HG03025 (cell line): ENCODE measurements around the gene ERN1.
A peak's percentile ranks its signal among the peaks of the same experiment; 100 is the strongest.
"Not testable (repeated sequence)": the region's sequence is repeated elsewhere in the genome, so short reads cannot be mapped to it uniquely, and the experiment has no call there.

Experiments used
- ATAC-seq: cut with Tn5 transposase; IDR thresholded peaks from one replicate; pipeline ENCODE4 v1.9.1; 2021; ENCODE audit warnings: mild to moderate bottlenecking, moderate library complexity; ENCODE audit not compliant: unreplicated experiment, low FRiP score

ERN1 gene

GRCh38 chr17:64129765-64130558 lies at the start of gene ERN1:
Gene ERN1 (minus strand): TSS chr17:64130144. CDS start chr17:64130029, 115 bp downstream.
- peak; percentile 73 for ATAC-seq

GRCh38 chr17:64179024-64179423 lies 49.1 kb upstream of the ERN1 start:
- not testable (repeated sequence) for ATAC-seq

- no peak for ATAC-seq
Observed at GRCh38 chr17:64178011-64178825, 48.3 kb upstream of the ERN1 start.

- no peak for ATAC-seq
Observed at GRCh38 chr17:64177311-64178010, 47.5 kb upstream of the ERN1 start.

- no peak for ATAC-seq
Observed at GRCh38 chr17:64176556-64176955, 46.6 kb upstream of the ERN1 start.

- no peak for ATAC-seq
Observed at GRCh38 chr17:64174686-64175456, 44.9 kb upstream of the ERN1 start.

- ATAC-seq = no peak
Observed at GRCh38 chr17:64173646-64174045, 43.7 kb upstream of the ERN1 start.

GRCh38 chr17:64172510-64172909 lies 42.6 kb upstream of the ERN1 start:
- no peak for ATAC-seq

GRCh38 chr17:64171041-64171440 lies 41.1 kb upstream of the ERN1 start:
- no peak for ATAC-seq

- no peak for ATAC-seq
Observed at GRCh38 chr17:64170286-64170685, 40.3 kb upstream of the ERN1 start.

GRCh38 chr17:64167666-64168065 lies 37.7 kb upstream of the ERN1 start:
- ATAC-seq = not testable (repeated sequence)

- no peak for ATAC-seq
Observed at GRCh38 chr17:64166876-64167275, 36.9 kb upstream of the ERN1 start.

- ATAC-seq = no peak
Observed at GRCh38 chr17:64165347-64165746, 35.4 kb upstream of the ERN1 start.

GRCh38 chr17:64164596-64165285 lies 34.8 kb upstream of the ERN1 start:
- ATAC-seq = no peak

GRCh38 chr17:64163468-64163867 lies 33.5 kb upstream of the ERN1 start:
- no peak for ATAC-seq

- no peak for ATAC-seq
Observed at GRCh38 chr17:64162554-64162953, 32.6 kb upstream of the ERN1 start.

GRCh38 chr17:64161380-64162176 lies 31.6 kb upstream of the ERN1 start:
- no peak for ATAC-seq

- ATAC-seq = no peak
Observed at GRCh38 chr17:64160378-64160777, 30.4 kb upstream of the ERN1 start.
